Mesendoderm (in vitro differentiated cells): Measurements from ENCODE around the gene CAMTA1.

Experiments
- DNase-seq: peaks from one replicate; pipeline ENCODE4 v3.0.0; 2013
- H2AK5ac ChIP-seq: 2 replicates; pipeline ENCODE4 v1.6.1; 2013; ENCODE audit warnings: low read length, inconsistent platforms
- H2BK120ac ChIP-seq: 2 replicates; pipeline ENCODE4 v1.6.1; 2013; ENCODE audit warnings: low read depth, mild to moderate bottlenecking, low read length, moderate library complexity, mixed read lengths
- H2BK15ac ChIP-seq: replicated peaks from 2 replicates; pipeline ENCODE4 v1.6.1; 2013; ENCODE audit warnings: low read depth, mild to moderate bottlenecking, moderate library complexity
- H2BK5ac ChIP-seq: 2 replicates; pipeline ENCODE4 v1.6.1; 2013; ENCODE audit warnings: low read length, inconsistent platforms
- H3K18ac ChIP-seq: 2 replicates; pipeline ENCODE4 v1.6.1; 2013; ENCODE audit warnings: mild to moderate bottlenecking, low read length, mixed read lengths
- H3K23ac ChIP-seq: one replicate; pipeline ENCODE4 v1.6.1; 2013; ENCODE audit warnings: low read length
- H3K27ac ChIP-seq: 2 replicates; pipeline ENCODE4 v1.5.1; 2013; ENCODE audit warnings: low read depth, mild to moderate bottlenecking, inconsistent platforms, low read length, moderate library complexity
- H3K27me3 ChIP-seq: 2 replicates; pipeline ENCODE4 v1.6.1; 2013; ENCODE audit warnings: low read length, control low read depth, mild to moderate bottlenecking, inconsistent platforms; ENCODE audit not compliant: insufficient read depth, poor library complexity
- H3K36me3 ChIP-seq: 2 replicates; pipeline ENCODE4 v1.6.1; 2013; ENCODE audit warnings: low read length, inconsistent platforms; ENCODE audit not compliant: control insufficient read depth, insufficient read depth
- H3K4ac ChIP-seq: one replicate; pipeline ENCODE4 v1.6.1; 2013; ENCODE audit warnings: low read depth, mild to moderate bottlenecking, low read length, moderate library complexity
- H3K4me1 ChIP-seq: 2 replicates; pipeline ENCODE4 v1.6.1; 2013; ENCODE audit warnings: low read depth, low read length, inconsistent platforms; ENCODE audit not compliant: control insufficient read depth
- H3K4me2 ChIP-seq: 2 replicates; pipeline ENCODE4 v1.6.1; 2013; ENCODE audit warnings: low read length
- H3K4me3 ChIP-seq: 2 replicates; pipeline ENCODE4 v1.5.1; 2013; ENCODE audit warnings: mild to moderate bottlenecking, low read length
- H3K56ac ChIP-seq: one replicate; pipeline ENCODE4 v1.6.1; 2013; ENCODE audit warnings: low read length
- H3K79me1 ChIP-seq: 2 replicates; pipeline ENCODE4 v1.6.1; 2013; ENCODE audit warnings: low read length, inconsistent platforms
- H3K79me2 ChIP-seq: 2 replicates; pipeline ENCODE4 v1.6.1; 2013; ENCODE audit warnings: mild to moderate bottlenecking, low read length; ENCODE audit not compliant: control insufficient read depth, insufficient read depth
- H3K9ac ChIP-seq: 2 replicates; pipeline ENCODE4 v1.6.1; 2013; ENCODE audit warnings: low read length, inconsistent platforms
- H4K5ac ChIP-seq: one replicate; pipeline ENCODE4 v1.6.1; 2013; ENCODE audit warnings: low read length
- H4K8ac ChIP-seq: one replicate; pipeline ENCODE4 v1.6.1; 2013; ENCODE audit warnings: low read depth, mild to moderate bottlenecking, control low read depth, low read length, moderate library complexity
- WGBS: extraction: QIAGEN DNeasy Blood & Tissue Kit; methylation state at CpG from one replicate; pipeline ENCODE4 v1.1.7; 2013; ENCODE audit warnings: low lambda C conversion rate, missing lambda C conversion rate; ENCODE audit not compliant: insufficient coverage; ENCODE audit errors: extremely low coverage; 5-methylcytosine and 5-hydroxymethylcytosine counted together

Gene CAMTA1

GRCh38 chr1:7421471-7422075, 636.3 kb downstream of the CAMTA1 start:
- no peak overlapping the region for H2BK5ac ChIP-seq
- no peak overlapping the region for H3K27ac ChIP-seq
- no peak overlapping the region for H4K5ac ChIP-seq
- H3K4me2 ChIP-seq, result no peak overlapping the region
- no peak overlapping the region for H3K9ac ChIP-seq
- no peaks in the 10 kb centered on the region for H3K79me1 ChIP-seq
- no peak overlapping the region for H4K8ac ChIP-seq
- no CpG with 5 or more reads among the region's 12 CpGs for WGBS
- H3K23ac ChIP-seq, result no peak overlapping the region
- no peak overlapping the region for H3K18ac ChIP-seq
- no peak overlapping the region for H3K56ac ChIP-seq
- H3K27me3 ChIP-seq, result no peaks in the 10 kb centered on the region
- H2BK15ac ChIP-seq, result no peak overlapping the region
- H3K36me3 ChIP-seq, result no peaks in the 10 kb centered on the region
- H3K4me3 ChIP-seq, result no peak overlapping the region
- H2BK120ac ChIP-seq, result no peak overlapping the region
- H2AK5ac ChIP-seq, result no peak overlapping the region
- no peaks in the 10 kb centered on the region for H3K79me2 ChIP-seq
- no peak overlapping the region for H3K4ac ChIP-seq
- H3K4me1 ChIP-seq, result no peaks in the 10 kb centered on the region
- no peak for DNase-seq

GRCh38 chr1:7422081-7422480, 636.8 kb downstream of the CAMTA1 start:
- Histone ChIP-seq H4K8ac (no peak overlapping the region), H3K36me3 (no peaks in the 10 kb centered on the region), H2AK5ac (no peak overlapping the region), H3K27ac (no peak overlapping the region), H3K56ac (no peak overlapping the region), H2BK15ac (no peak overlapping the region), H3K4ac (no peak overlapping the region), H3K4me1 (no peaks in the 10 kb centered on the region), H2BK5ac (no peak overlapping the region), H3K9ac (no peak overlapping the region), H3K27me3 (no peaks in the 10 kb centered on the region), H4K5ac (no peak overlapping the region), H3K4me2 (no peak overlapping the region), H3K79me1 (no peaks in the 10 kb centered on the region), H2BK120ac (no peak overlapping the region), H3K18ac (no peak overlapping the region), H3K79me2 (no peaks in the 10 kb centered on the region), H3K23ac (no peak overlapping the region), H3K4me3 (no peak overlapping the region)
- no CpG with 5 or more reads among the region's 6 CpGs for WGBS
- DNase-seq, result no peak

- no peak overlapping the region for H3K56ac ChIP-seq
- H3K27ac ChIP-seq, result no peak overlapping the region
- H3K4me2 ChIP-seq, result no peak overlapping the region
- H3K27me3 ChIP-seq, result no peaks in the 10 kb centered on the region
- no peak overlapping the region for H2AK5ac ChIP-seq
- WGBS, result no CpG with 5 or more reads among the region's 3 CpGs
- no peak overlapping the region for H2BK120ac ChIP-seq
- no peaks in the 10 kb centered on the region for H3K79me1 ChIP-seq
- no peak overlapping the region for H3K4ac ChIP-seq
- no peaks in the 10 kb centered on the region for H3K79me2 ChIP-seq
- DNase-seq, result no peak
- H3K23ac ChIP-seq, result no peak overlapping the region
- H4K8ac ChIP-seq, result no peak overlapping the region
- no peak overlapping the region for H4K5ac ChIP-seq
- no peak overlapping the region for H3K18ac ChIP-seq
- no peaks in the 10 kb centered on the region for H3K4me1 ChIP-seq
- H3K4me3 ChIP-seq, result no peak overlapping the region
- H2BK5ac ChIP-seq, result no peak overlapping the region
- no peaks in the 10 kb centered on the region for H3K36me3 ChIP-seq
- no peak overlapping the region for H3K9ac ChIP-seq
- no peak overlapping the region for H2BK15ac ChIP-seq
Measured at GRCh38 chr1:7422561-7422960, 637.3 kb downstream of the CAMTA1 start.

- Histone ChIP-seq H3K4me1 (no peaks in the 10 kb centered on the region), H3K36me3 (no peaks in the 10 kb centered on the region), H4K5ac (no peak overlapping the region), H3K27me3 (no peaks in the 10 kb centered on the region), H3K23ac (no peak overlapping the region), H4K8ac (no peak overlapping the region), H2BK120ac (no peak overlapping the region), H3K4ac (no peak overlapping the region), H2BK5ac (no peak overlapping the region), H2BK15ac (no peak overlapping the region), H3K4me3 (no peak overlapping the region), H3K56ac (no peak overlapping the region), H3K9ac (no peak overlapping the region), H2AK5ac (no peak overlapping the region), H3K4me2 (no peak overlapping the region), H3K18ac (no peak overlapping the region), H3K79me1 (no peaks in the 10 kb centered on the region), H3K27ac (no peak overlapping the region), H3K79me2 (no peaks in the 10 kb centered on the region)
- no CpG with 5 or more reads among the region's 9 CpGs for WGBS
- DNase-seq, result no peak
Measured at GRCh38 chr1:7422966-7423365, 637.7 kb downstream of the CAMTA1 start.

- H3K56ac ChIP-seq, result no peak overlapping the region
- DNase-seq, result no peak
- no peak overlapping the region for H3K9ac ChIP-seq
Measured at GRCh38 chr1:7424352-7424890, 639.2 kb downstream of the CAMTA1 start.

GRCh38 chr1:7425229-7425628, 640.0 kb downstream of the CAMTA1 start:
- Histone ChIP-seq H2BK5ac (no peak overlapping the region), H3K36me3 (no peaks in the 10 kb centered on the region), H3K79me2 (no peaks in the 10 kb centered on the region), H2BK15ac (no peak overlapping the region), H3K79me1 (no peaks in the 10 kb centered on the region), H3K4me1 (no peaks in the 10 kb centered on the region), H3K27me3 (no peaks in the 10 kb centered on the region), H3K9ac (no peak overlapping the region), H4K8ac (no peak overlapping the region), H2AK5ac (no peak overlapping the region), H3K4me3 (no peak overlapping the region), H3K27ac (no peak overlapping the region), H4K5ac (no peak overlapping the region), H3K18ac (no peak overlapping the region), H3K4me2 (no peak overlapping the region), H3K23ac (no peak overlapping the region), H3K4ac (no peak overlapping the region), H3K56ac (no peak overlapping the region), H2BK120ac (no peak overlapping the region)
- WGBS, result no CpG with 5 or more reads among the region's 6 CpGs
- no peak for DNase-seq

More at GRCh38 chr1:7424352-7424890, 639.2 kb downstream of the CAMTA1 start:
- no peaks in the 10 kb centered on the region for H3K27me3 ChIP-seq
- H2BK120ac ChIP-seq, result no peak overlapping the region
- H3K4ac ChIP-seq, result no peak overlapping the region
- no peaks in the 10 kb centered on the region for H3K4me1 ChIP-seq
- no CpG with 5 or more reads among the region's 9 CpGs for whole genome bisulfite sequencing
- H3K18ac ChIP-seq, result no peak overlapping the region
- no peaks in the 10 kb centered on the region for H3K36me3 ChIP-seq
- no peak overlapping the region for H3K27ac ChIP-seq
- H4K5ac ChIP-seq, result no peak overlapping the region
- no peak overlapping the region for H2BK5ac ChIP-seq
- H3K79me2 ChIP-seq, result no peaks in the 10 kb centered on the region
- H4K8ac ChIP-seq, result no peak overlapping the region
- no peaks in the 10 kb centered on the region for H3K79me1 ChIP-seq
- no peak overlapping the region for H2BK15ac ChIP-seq
- no peak overlapping the region for H2AK5ac ChIP-seq
- H3K4me3 ChIP-seq, result no peak overlapping the region
- no peak overlapping the region for H3K23ac ChIP-seq
- H3K4me2 ChIP-seq, result no peak overlapping the region
